ENCODE results near the gene ANO9.
"Not testable (repeated sequence)": the region's sequence is repeated elsewhere in the genome, so short reads cannot be mapped to it uniquely, and the experiment has no call there.

ANO9 gene

DNA sequence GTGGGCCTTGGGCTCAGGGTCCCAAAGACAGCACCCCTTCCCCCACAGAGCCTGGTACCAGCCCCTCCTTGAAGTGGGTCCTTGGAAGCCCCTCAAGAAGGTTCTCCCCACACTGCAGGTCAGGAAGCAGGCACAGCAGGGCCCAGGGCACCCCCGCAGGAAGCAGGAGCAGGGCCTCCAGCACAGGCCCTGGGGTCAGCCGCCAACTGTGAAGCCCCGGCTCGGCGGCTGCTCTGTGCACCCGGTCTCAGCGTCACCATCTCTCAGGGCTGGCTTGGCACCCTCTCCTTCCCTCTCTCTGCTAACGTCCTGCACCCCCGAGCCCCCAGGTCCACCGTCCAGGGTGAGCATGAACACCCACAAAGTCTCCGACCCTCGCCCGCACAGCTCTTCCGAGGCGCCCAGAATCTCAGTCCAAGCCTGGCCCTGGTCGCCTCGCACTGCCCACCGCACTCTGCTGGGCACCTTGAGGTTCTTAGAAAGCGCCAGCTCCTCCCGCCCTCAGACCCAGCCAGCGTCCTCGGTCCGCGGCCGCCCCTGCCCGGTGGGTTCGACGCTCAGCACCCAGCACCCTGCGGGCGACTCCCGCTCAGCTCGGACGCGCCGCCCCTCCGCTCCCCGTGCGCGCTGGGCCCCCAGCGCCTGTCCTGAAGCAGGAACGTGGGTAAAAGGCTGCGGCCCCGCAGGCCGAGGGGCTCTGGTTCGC lies 25.6 kb downstream of the ANO9 start:
- no peak for DNase-seq (ENCODE audit: low read depth in 2 of 2)

DNA sequence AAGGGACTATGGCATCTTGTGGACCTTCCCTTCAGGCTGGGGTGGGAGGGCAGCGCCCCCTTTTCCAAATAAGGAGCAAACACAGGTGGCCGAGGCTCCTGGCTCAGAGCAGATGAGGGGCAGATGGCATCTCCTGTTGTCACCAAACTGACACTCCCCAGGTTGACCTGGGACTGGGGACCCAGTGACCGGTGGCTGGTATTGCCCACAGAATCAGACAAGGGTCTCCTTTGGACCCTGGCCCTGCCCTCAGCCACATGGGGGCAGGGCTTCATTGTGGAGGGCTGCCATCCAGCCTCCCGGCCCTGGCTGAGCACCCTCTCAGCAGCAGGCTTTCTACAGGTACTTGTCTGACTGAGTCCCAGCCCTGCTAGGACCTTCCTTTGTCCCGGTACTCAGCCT lies 26.2 kb downstream of the ANO9 start:
- DNase-seq (ENCODE audit: low read depth in 2 of 2), result no peak

- DNase-seq (ENCODE audit: low read depth in 2 of 2), result no peak
Observed at GRCh38 chr11:414318-414857, 27.4 kb downstream of the ANO9 start.

DNA sequence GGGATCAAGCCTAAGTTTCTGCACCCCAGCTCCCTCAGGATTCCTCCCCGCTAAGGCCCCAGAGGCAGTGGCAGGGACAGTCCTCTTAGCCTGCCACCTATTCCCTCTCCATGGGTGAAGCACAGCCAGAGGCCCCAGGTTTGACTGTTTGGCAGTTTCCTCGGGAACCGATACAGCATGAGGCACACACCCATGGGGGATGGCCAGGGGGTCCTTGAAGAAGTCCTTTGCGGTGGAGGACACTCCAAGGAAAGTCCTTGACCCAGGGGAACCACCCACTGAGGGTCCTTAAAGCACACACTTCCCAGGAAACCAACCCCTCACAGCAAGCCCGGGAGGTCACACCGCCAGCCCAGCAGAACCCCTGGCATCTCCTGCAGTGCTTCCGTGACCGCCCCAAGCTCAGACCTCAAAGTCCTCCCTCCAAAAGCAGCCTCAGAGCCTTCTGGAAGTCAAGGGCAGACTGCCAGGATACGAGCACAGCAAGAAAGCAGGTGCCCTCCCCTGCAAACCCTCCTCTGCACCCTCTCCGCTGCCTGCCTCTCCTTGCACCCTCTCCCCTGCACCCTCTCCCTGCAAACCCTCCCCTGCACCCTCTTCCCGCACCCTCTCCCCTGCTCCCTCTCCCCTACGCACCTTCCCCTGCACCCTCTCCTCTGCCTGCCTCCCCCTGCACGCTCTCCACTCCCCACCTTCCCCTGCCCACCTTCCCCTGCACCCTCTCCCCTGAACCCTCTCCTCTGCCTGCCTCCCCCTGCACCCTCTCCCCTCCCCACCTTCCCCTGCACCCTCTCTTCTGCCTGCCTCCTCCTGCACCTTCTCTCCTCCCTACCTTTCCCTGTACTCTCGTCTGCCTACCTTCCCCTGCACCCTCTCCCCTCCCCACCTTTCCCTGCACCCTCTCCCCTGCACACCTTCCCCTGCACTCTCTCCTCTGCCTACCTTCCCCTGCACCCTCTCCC lies 28.4 kb downstream of the ANO9 start:
- no peak for DNase-seq (ENCODE audit: low read depth in 2 of 2)

DNA sequence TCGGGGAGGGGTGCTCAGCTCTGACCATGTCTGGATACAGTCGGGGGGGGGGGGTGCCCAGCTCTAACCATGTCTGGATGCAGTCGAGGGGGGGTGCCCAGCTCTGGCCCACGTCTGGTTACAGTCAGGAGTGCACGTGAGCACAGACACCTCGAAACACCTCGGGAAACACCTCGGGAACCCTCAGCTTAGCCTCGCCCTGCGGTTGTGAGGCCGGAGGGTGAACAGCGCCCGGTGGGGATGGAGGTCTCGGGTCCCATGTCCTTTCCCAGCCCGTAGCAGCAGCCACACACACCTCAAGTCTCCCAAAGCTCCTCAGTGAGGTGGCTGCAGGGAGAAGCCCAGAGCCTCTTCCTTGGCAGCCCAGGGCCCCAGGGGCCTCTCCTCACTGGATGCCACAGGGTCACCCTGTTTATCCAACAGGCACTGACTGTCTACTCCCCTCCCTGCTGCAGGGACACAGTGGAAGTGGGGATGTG lies 29.1 kb downstream of the ANO9 start:
- no peak for DNase-seq (ENCODE audit: low read depth in 2 of 2)

GRCh38 chr11:411520-411919 lies 30.3 kb downstream of the ANO9 start:
- not testable (repeated sequence) for DNase-seq (ENCODE audit: low read depth in 2 of 2)

- DNase-seq (ENCODE audit: low read depth in 2 of 2), result not testable (repeated sequence)
Observed at GRCh38 chr11:410711-411110, 31.1 kb downstream of the ANO9 start.

DNA sequence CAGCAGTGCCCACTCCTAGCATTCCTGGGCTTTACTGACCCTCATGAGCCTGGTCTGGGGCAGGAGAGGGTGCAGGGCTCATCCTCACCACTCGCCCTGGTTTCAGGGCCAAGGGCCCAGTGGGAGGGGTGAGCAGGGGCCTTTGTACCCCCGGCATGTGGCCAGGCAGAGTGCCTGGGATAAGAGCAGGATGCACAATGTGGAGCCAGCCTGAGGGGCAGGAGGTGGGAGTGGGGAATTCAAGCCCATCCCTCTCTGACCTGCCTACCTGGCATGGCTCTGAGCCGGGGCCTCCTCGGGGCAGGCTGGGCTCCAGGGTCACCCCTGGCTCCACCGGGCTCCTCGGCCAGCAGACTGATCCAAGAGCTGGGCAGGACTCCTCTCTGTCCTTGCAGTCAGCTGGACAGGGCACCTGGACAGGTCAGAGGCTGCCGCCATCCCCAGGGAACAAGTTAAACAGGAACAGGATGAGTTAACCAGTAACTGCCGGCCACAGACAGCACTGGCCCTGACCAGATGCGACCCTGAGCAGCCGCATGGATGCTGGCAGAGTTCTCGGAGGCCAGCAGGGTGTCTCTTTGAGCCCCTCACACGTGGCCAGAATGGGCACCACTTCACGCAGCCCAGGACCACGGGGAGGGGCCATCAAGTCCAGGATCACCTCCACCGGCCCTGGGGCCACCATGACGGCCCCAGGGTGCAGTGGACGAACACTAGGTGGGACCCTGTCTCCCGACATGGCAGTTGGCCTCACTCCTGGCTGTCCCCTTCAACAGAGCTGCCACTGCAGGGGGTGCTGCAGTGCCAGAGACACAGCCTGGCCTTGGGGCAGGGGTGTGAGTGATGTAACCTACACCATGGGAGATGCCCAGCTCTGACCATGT lies 32.0 kb downstream of the ANO9 start:
- no peak for DNase-seq (ENCODE audit: low read depth in 2 of 2)

DNA sequence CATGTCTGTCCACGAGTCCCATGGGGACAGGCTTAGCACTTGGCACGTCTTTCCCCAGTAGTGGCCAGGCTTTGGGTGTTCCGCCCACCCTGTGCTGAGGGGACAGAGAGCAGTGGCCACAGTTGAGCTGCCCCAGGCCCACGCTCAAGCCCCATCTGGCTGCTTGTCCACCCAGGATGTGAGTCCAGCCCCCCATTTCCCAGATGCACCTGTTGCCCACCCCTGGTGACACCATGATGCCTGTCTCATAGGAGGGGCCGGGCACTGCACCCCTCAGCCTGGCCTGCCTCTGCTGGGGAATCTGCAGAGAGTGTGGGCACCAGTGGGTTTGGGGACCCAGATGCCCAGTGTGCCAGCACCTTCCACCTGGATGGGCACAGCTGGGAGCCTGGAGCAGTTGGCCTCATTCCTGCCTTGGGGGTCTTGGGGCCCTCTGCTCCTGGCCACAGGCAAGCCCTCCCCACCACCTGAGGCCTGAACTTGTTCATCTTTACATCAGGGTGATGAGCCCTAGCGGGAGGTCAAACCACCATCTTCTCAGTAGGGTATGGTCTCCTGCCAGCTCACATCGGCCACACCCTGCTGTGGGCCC lies 32.7 kb downstream of the ANO9 start:
- no peak for DNase-seq (ENCODE audit: low read depth in 2 of 2)

GRCh38 chr11:408154-409007 lies 33.4 kb downstream of the ANO9 start:
- DNase-seq (ENCODE audit: low read depth in 2 of 2), result no peak

DNA sequence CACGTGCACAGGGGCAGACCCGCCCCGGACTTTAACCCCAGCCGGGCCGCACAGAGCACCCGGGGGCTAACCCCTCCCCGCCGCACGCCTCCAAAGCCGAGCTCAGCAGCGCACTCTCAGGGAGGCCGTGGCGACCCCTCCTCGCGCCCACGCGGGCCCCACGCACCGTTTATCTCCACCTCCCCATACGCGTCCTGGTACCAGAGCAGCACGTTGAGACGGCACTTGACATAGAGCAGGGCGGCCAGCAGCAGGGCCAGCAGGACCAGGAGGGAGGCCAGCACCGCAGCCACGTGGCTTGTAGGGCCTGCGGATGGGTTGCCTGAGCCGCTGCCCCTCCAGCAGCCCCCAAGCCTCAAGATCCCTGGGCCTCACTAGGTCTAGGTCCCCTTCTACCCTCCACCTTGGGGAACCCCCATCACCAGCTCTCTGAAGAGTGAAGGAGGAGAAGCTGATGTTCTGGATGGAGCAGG lies 34.1 kb downstream of the ANO9 start:
- DNase-seq (ENCODE audit: low read depth in 2 of 2), result no peak

DNA sequence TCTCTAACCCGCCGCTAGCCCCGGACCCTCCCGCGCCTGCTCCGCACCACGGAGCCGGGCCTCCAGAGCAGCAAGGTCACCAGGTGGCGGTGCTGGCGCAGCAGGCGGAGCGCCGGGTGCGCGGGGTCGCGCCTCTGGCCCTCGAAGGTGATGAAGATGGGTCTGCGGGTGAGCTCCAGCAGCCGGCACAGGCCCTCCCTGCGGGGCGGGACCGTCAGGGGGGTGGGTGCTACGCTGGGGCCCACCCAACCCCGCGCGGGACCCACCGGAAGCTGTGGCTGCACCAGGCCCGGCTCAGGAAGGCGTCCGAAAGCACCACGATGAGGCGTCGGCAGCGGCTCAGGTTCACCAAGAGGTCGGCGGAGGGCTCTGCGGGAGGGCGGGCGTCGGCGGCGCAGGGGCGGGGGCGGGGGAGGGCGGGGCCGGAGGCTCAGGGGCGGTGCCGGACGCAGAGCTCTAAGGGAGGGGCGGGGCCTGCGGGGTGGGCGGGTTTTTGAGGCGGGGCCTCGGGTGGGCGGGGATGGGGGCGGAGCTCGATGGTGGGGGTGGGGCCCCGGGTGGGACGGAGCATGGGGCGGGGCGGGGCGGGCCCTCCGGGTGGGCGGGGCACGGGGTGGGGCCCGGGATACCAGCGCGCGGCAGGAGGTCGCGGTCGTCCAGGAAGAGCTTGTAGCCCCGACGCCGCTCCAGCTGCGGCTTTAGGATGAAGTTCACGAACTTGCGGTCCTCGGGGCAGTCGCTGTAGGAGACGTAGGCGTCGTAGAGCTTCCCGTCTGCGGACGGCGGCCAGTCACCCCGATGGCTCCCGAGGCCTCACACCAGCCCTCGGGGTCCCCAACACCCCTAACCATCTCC lies 34.8 kb downstream of the ANO9 start:
- peak; percentile 56 to 68 for DNase-seq (ENCODE audit: low read depth in 2 of 2)

- DNase-seq (ENCODE audit: low read depth in 2 of 2), result no peak
Observed at GRCh38 chr11:405954-406795, 35.6 kb downstream of the ANO9 start.

DNA sequence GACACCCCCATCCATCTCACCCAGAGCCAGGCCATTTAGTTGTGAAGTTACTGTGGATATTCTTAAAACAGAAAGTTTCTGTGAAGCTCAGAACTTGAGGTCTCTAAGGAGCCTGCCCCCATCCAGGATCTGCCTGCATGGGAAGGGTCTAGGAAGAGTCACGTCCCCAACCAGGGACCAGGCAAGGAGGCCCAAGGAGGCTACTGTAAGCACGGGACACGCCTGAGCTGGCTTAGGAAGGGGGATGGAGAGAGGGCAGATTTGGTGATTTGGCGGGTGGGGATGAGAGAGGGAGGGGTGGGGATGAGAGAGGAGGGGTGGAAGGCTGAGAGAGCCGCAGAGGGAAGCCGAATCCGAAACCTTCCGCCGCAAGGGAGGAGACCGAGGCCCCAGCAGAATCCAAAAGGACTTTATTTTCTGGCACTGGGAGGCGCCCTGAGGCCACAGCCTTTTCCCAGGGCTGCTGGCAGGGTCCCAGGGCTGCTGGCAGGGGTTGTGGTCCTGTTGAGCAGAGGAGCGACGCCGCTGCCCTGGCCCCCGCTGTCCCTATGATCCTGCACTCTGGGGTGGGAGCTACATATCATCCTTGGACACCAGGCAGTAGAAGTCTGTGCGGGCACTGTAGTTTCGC lies 36.4 kb downstream of the ANO9 start:
- no peak for DNase-seq (ENCODE audit: low read depth in 2 of 2)

GRCh38 chr11:404551-405264 lies 37.1 kb downstream of the ANO9 start:
- DNase-seq (ENCODE audit: low read depth in 2 of 2), result no peak

DNA sequence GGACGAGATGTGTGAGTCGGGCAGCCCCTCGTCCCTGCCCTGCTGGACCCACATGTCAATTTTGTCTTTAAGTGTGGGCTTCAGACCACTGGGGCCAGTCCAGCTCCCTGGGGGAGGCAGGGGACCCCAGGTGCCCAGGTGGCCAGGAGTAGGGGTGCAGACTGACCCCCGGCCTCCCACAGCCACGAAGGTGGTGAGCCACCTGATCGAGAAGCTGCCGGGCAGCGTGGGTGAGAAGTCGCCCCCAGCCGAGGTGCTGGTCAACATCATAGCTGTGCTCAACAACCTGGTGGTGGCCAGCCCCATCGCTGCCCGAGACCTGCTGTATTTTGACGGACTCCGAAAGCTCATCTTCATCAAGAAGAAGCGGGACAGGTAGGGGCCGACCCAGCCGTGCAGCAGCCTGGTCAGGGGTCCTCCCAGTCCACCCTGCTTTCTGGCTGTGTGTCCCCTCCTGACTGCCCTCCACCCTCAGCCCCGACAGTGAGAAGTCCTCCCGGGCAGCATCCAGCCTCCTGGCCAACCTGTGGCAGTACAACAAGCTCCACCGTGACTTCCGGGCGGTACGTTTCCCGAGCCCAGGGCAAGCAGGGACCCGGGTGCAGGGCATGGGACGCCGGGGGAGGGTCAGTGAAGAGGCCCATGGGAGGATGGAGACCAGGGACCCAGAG lies 37.9 kb downstream of the ANO9 start:
- DNase-seq (ENCODE audit: low read depth in 2 of 2), result no peak
